Measurements from ENCODE around the gene FOXL3. TPM values are rescaled to one million over a fixed set of nuclear protein-coding genes. Genes with fewer than 3 reads are reported as not detected.

Gene FOXL3
- total and polyA plus RNA-seq, 2 experiments from 2014 or later, result not detected

DNA sequence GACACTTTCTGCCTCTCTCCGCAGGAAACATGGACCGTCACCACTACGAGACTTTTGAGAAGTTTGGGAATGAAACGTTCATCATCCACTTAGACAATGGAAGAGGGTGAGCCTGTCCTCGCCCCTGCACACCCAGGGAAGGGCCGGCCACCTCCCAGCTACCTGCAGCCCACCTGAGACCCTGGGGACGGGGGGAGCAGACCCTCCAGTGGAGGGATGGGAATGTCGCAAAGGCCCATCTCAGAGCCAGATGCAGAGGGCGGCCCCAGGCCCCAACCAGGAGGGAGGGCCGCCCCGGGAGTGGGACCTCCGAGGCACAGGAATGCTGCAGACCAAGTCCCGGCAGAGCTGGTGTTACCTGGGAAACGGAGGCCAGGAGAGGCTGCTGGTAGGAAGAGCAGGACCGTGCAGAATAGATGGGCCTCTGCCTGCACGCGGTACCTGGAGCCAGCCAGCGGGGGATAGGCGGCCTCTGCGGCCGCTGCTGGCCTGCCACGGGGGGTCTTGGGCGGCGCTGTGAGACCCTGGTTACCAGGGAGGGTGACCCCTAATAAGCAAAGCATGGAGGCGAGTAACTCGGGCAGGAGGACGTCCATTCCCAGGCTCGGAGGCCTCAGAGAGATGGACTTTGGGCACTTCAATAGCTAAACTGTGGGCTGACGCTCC, 32.9 kb upstream of the FOXL3 start:
- Histone ChIP-seq H3F3A (replicated peaks; ENCODE audit: low read depth) (peaks cover 1% of the 10 kb centered on the region; the same call in 1 of the 2 replicates), H2AFZ (no peak overlapping the region), H3K79me2 (replicated peaks; ENCODE audit: insufficient read depth) (no peaks in the 10 kb centered on the region), H3K9me2 (ENCODE audit: insufficient read depth) (no peaks in the 10 kb centered on the region), H4K20me1 (replicated peaks; ENCODE audit: insufficient read depth) (no peaks in the 10 kb centered on the region), H3K4me2 (no peak overlapping the region), H3K27me3 (ENCODE audit: insufficient read depth) (no peaks in the 10 kb centered on the region), H3K36me3 (ENCODE audit: insufficient read depth) (peaks cover 10% of the 10 kb centered on the region; the same call in 1 of the 2 replicates), H3K4me1 (ENCODE audit: insufficient read depth) (no peaks in the 10 kb centered on the region), H3K27ac (ENCODE audit: low read depth) (no peak overlapping the region), H3K4me3 (no peak overlapping the region)
- Mint-ChIP-seq H3K27me3 (ENCODE audit: insufficient read depth, low read depth, poor library complexity) (peaks cover 34% of the 10 kb centered on the region), H3K27ac (no peak overlapping the region), H3K4me1 (no peaks in the 10 kb centered on the region; the same call in 2 of the 3 replicates), H3K36me3 (ENCODE audit: low read depth) (peaks cover 95% of the 10 kb centered on the region), H3K4me3 (no peak overlapping the region), H3K9me3 (peaks cover 85% of the 10 kb centered on the region)
- no peak for TF ChIP-seq NANOG (IDR thresholded peaks at IDR 0.05; ENCODE audit: borderline replicate concordance)
- TF ChIP-seq STAT1 (IDR thresholded peaks at IDR 0.05; ENCODE audit: unreplicated experiment), result no peak
- TF ChIP-seq ZNF114 (CRISPR knock-in tag; IDR thresholded peaks at IDR 0.05), result no peak
- no peak for TF ChIP-seq ZNF331 (CRISPR knock-in tag; IDR thresholded peaks at IDR 0.05; ENCODE audit: low read depth)
- no peak for TF ChIP-seq CREB1 (CRISPR knock-in tag; IDR thresholded peaks at IDR 0.05; ENCODE audit: low read depth)
- TF ChIP-seq, protein P1, sequence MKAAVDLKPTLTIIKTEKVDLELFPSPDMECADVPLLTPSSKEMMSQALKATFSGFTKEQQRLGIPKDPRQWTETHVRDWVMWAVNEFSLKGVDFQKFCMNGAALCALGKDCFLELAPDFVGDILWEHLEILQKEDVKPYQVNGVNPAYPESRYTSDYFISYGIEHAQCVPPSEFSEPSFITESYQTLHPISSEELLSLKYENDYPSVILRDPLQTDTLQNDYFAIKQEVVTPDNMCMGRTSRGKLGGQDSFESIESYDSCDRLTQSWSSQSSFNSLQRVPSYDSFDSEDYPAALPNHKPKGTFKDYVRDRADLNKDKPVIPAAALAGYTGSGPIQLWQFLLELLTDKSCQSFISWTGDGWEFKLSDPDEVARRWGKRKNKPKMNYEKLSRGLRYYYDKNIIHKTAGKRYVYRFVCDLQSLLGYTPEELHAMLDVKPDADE (IDR thresholded peaks at IDR 0.05), result no peak
- TF ChIP-seq EZH2phosphoT487 (IDR thresholded peaks at IDR 0.05; ENCODE audit: unreplicated experiment), result no peak
- no peak for TF ChIP-seq POLR2AphosphoS5 (IDR thresholded peaks at IDR 0.05; ENCODE audit: low read depth)
- TF ChIP-seq, protein P2, sequence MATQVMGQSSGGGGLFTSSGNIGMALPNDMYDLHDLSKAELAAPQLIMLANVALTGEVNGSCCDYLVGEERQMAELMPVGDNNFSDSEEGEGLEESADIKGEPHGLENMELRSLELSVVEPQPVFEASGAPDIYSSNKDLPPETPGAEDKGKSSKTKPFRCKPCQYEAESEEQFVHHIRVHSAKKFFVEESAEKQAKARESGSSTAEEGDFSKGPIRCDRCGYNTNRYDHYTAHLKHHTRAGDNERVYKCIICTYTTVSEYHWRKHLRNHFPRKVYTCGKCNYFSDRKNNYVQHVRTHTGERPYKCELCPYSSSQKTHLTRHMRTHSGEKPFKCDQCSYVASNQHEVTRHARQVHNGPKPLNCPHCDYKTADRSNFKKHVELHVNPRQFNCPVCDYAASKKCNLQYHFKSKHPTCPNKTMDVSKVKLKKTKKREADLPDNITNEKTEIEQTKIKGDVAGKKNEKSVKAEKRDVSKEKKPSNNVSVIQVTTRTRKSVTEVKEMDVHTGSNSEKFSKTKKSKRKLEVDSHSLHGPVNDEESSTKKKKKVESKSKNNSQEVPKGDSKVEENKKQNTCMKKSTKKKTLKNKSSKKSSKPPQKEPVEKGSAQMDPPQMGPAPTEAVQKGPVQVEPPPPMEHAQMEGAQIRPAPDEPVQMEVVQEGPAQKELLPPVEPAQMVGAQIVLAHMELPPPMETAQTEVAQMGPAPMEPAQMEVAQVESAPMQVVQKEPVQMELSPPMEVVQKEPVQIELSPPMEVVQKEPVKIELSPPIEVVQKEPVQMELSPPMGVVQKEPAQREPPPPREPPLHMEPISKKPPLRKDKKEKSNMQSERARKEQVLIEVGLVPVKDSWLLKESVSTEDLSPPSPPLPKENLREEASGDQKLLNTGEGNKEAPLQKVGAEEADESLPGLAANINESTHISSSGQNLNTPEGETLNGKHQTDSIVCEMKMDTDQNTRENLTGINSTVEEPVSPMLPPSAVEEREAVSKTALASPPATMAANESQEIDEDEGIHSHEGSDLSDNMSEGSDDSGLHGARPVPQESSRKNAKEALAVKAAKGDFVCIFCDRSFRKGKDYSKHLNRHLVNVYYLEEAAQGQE (IDR thresholded peaks at IDR 0.05; ENCODE audit: unreplicated experiment), result no peak
- TF ChIP-seq JUNB (IDR thresholded peaks at IDR 0.05; ENCODE audit: unreplicated experiment), result no peak
- TF ChIP-seq, protein P3, sequence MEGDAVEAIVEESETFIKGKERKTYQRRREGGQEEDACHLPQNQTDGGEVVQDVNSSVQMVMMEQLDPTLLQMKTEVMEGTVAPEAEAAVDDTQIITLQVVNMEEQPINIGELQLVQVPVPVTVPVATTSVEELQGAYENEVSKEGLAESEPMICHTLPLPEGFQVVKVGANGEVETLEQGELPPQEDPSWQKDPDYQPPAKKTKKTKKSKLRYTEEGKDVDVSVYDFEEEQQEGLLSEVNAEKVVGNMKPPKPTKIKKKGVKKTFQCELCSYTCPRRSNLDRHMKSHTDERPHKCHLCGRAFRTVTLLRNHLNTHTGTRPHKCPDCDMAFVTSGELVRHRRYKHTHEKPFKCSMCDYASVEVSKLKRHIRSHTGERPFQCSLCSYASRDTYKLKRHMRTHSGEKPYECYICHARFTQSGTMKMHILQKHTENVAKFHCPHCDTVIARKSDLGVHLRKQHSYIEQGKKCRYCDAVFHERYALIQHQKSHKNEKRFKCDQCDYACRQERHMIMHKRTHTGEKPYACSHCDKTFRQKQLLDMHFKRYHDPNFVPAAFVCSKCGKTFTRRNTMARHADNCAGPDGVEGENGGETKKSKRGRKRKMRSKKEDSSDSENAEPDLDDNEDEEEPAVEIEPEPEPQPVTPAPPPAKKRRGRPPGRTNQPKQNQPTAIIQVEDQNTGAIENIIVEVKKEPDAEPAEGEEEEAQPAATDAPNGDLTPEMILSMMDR (conservative IDR thresholded peaks at IDR 0.05; ENCODE audit: low read depth in 2 of 2), result no peak
- TF ChIP-seq, protein P4, sequence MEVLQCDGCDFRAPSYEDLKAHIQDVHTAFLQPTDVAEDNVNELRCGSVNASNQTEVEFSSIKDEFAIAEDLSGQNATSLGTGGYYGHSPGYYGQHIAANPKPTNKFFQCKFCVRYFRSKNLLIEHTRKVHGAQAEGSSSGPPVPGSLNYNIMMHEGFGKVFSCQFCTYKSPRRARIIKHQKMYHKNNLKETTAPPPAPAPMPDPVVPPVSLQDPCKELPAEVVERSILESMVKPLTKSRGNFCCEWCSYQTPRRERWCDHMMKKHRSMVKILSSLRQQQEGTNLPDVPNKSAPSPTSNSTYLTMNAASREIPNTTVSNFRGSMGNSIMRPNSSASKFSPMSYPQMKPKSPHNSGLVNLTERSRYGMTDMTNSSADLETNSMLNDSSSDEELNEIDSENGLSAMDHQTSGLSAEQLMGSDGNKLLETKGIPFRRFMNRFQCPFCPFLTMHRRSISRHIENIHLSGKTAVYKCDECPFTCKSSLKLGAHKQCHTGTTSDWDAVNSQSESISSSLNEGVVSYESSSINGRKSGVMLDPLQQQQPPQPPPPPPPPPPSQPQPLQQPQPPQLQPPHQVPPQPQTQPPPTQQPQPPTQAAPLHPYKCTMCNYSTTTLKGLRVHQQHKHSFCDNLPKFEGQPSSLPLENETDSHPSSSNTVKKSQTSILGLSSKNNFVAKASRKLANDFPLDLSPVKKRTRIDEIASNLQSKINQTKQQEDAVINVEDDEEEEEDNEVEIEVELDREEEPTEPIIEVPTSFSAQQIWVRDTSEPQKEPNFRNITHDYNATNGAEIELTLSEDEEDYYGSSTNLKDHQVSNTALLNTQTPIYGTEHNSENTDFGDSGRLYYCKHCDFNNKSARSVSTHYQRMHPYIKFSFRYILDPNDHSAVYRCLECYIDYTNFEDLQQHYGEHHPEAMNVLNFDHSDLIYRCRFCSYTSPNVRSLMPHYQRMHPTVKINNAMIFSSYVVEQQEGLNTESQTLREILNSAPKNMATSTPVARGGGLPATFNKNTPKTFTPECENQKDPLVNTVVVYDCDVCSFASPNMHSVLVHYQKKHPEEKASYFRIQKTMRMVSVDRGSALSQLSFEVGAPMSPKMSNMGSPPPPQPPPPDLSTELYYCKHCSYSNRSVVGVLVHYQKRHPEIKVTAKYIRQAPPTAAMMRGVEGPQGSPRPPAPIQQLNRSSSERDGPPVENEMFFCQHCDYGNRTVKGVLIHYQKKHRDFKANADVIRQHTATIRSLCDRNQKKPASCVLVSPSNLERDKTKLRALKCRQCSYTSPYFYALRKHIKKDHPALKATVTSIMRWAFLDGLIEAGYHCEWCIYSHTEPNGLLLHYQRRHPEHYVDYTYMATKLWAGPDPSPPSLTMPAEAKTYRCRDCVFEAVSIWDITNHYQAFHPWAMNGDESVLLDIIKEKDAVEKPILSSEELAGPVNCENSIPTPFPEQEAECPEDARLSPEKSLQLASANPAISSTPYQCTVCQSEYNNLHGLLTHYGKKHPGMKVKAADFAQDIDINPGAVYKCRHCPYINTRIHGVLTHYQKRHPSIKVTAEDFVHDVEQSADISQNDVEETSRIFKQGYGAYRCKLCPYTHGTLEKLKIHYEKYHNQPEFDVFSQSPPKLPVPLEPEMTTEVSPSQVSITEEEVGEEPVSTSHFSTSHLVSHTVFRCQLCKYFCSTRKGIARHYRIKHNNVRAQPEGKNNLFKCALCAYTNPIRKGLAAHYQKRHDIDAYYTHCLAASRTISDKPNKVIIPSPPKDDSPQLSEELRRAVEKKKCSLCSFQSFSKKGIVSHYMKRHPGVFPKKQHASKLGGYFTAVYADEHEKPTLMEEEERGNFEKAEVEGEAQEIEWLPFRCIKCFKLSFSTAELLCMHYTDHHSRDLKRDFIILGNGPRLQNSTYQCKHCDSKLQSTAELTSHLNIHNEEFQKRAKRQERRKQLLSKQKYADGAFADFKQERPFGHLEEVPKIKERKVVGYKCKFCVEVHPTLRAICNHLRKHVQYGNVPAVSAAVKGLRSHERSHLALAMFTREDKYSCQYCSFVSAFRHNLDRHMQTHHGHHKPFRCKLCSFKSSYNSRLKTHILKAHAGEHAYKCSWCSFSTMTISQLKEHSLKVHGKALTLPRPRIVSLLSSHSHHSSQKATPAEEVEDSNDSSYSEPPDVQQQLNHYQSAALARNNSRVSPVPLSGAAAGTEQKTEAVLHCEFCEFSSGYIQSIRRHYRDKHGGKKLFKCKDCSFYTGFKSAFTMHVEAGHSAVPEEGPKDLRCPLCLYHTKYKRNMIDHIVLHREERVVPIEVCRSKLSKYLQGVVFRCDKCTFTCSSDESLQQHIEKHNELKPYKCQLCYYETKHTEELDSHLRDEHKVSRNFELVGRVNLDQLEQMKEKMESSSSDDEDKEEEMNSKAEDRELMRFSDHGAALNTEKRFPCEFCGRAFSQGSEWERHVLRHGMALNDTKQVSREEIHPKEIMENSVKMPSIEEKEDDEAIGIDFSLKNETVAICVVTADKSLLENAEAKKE (CRISPR knock-in tag; IDR thresholded peaks at IDR 0.05), result no peak
- TF ChIP-seq EZH2 (IDR thresholded peaks at IDR 0.05; ENCODE audit: low read depth, unreplicated experiment), result no peak
- ATAC-seq, result no peak
- no peak for DNase-seq (ENCODE audit: low spot score)

Measured in GM23338 (cell line).